IMR-90 (cell line): ENCODE data around the gene TREML2. TPM values are rescaled to one million over a fixed set of nuclear protein-coding genes. Genes with fewer than 3 reads are reported as not detected.

ENCODE experiments used
- ATAC-seq: fragments of 200-7000 bp; cut with Tn5 transposase; 2 replicates; pipeline ENCODE4 v1.9.1; 2020; ENCODE audit warnings: low read depth, mild to moderate bottlenecking, moderate library complexity
- BruUV-seq: library from RNA; stranded (reverse); fragments of 400-500 nt; replicated peaks from 2 replicates; lab custom pipeline; 2021; lab: Mats Ljungman, UMichigan
- CTCF ChIA-PET: fragments of 300-600 bp; formaldehyde crosslinking; extraction: SDS; loops from one replicate; lab custom pipeline; 2021; ENCODE audit warnings: antibody characterized with exemption; lab: Yijun Ruan, JAX
- POLR2A ChIA-PET: fragments of 300-600 bp; sonication (Branson Sonifier 250); formaldehyde crosslinking; loops from one replicate; lab custom pipeline; 2022; ENCODE audit warnings: antibody characterized with exemption; ENCODE audit not compliant: unreplicated experiment; lab: Charles Lee
- DNase-seq: peaks from one replicate; pipeline ENCODE4 v3.0.0; 2013
- H2AFZ ChIP-seq: replicated peaks from 2 replicates; pipeline ENCODE3; 2013; ENCODE audit warnings: low read length, mild to moderate bottlenecking; ENCODE audit not compliant: poor library complexity
- H2AK5ac ChIP-seq: 2 replicates; pipeline ENCODE4 v1.6.1; 2013; ENCODE audit warnings: low read depth, low read length, inconsistent platforms
- H2AK9ac ChIP-seq: replicated peaks from 2 replicates; pipeline ENCODE3; 2013; ENCODE audit warnings: mild to moderate bottlenecking, low read depth, low read length, moderate library complexity; ENCODE audit not compliant: poor library complexity
- H2BK120ac ChIP-seq: 2 replicates; pipeline ENCODE4 v1.6.1; 2013; ENCODE audit warnings: low read depth, low read length, inconsistent platforms
- H2BK15ac ChIP-seq: 3 replicates; pipeline ENCODE4 v1.6.1; 2013; ENCODE audit warnings: low read depth, low read length, inconsistent platforms
- H2BK20ac ChIP-seq: 2 replicates; pipeline ENCODE4 v1.6.1; 2013; ENCODE audit warnings: low read depth, mild to moderate bottlenecking, inconsistent platforms, low read length, moderate library complexity
- H2BK5ac ChIP-seq: 2 replicates; pipeline ENCODE4 v1.6.1; 2013; ENCODE audit warnings: mild to moderate bottlenecking, low read depth, low read length, inconsistent platforms; ENCODE audit not compliant: poor library complexity, severe bottlenecking
- H3K14ac ChIP-seq: replicated peaks from 2 replicates; pipeline ENCODE4 v1.6.1; 2013; ENCODE audit warnings: low read depth, low read length, inconsistent platforms
- H3K18ac ChIP-seq: 2 replicates; pipeline ENCODE4 v1.6.1; 2013; ENCODE audit warnings: low read depth, low read length, control low read depth
- H3K23ac ChIP-seq: 2 replicates; pipeline ENCODE4 v1.6.1; 2013; ENCODE audit warnings: low read depth, low read length, inconsistent platforms
- H3K27ac ChIP-seq: 2 replicates; pipeline ENCODE4 v1.5.1; 2013; ENCODE audit warnings: mild to moderate bottlenecking, control low read depth, low read length; ENCODE audit not compliant: insufficient read depth
- H3K27me3 ChIP-seq: 2 replicates; pipeline ENCODE4 v1.6.1; 2013; ENCODE audit warnings: low read length; ENCODE audit not compliant: control insufficient read depth, insufficient read depth
- H3K36me3 ChIP-seq: 2 replicates; pipeline ENCODE4 v1.6.1; 2013; ENCODE audit warnings: low read length, mixed read lengths; ENCODE audit not compliant: control insufficient read depth, insufficient read depth
- H3K4ac ChIP-seq: 2 replicates; pipeline ENCODE4 v1.6.1; 2013; ENCODE audit warnings: low read depth, low read length, inconsistent platforms
- H3K4me1 ChIP-seq: 2 replicates; pipeline ENCODE4 v1.6.1; 2013; ENCODE audit warnings: low read length, mixed read lengths; ENCODE audit not compliant: control insufficient read depth, insufficient read depth
- H3K4me2 ChIP-seq: 2 replicates; pipeline ENCODE4 v1.6.1; 2013; ENCODE audit warnings: low read depth, mild to moderate bottlenecking, control low read depth, low read length, moderate library complexity
- H3K4me3 ChIP-seq: 2 replicates; pipeline ENCODE4 v1.5.1; 2013; ENCODE audit warnings: low read depth, mild to moderate bottlenecking, control low read depth, low read length, moderate library complexity; ENCODE audit not compliant: insufficient read depth
- H3K56ac ChIP-seq: 2 replicates; pipeline ENCODE4 v1.6.1; 2013; ENCODE audit warnings: low read length, inconsistent platforms; ENCODE audit not compliant: insufficient read depth; ENCODE audit errors: extremely low read depth
- H3K79me1 ChIP-seq, 2 experiments: 2 replicates each; pipeline ENCODE4 v1.6.1; 2013; ENCODE audit warnings: low read length in 2 of 2, inconsistent platforms in 1 of 2, low read depth in 1 of 2
- H3K9ac ChIP-seq: 2 replicates; pipeline ENCODE4 v1.6.1; 2013; ENCODE audit warnings: low read depth, low read length, control low read depth
- H3K9me1 ChIP-seq: 2 replicates; pipeline ENCODE4 v1.6.1; 2013; ENCODE audit warnings: low read length, inconsistent platforms; ENCODE audit not compliant: insufficient read depth
- H3K9me3 ChIP-seq: 2 replicates; pipeline ENCODE4 v1.6.1; 2013; ENCODE audit warnings: low read length; ENCODE audit not compliant: control insufficient read depth, insufficient read depth
- H4K20me1 ChIP-seq: 2 replicates; pipeline ENCODE4 v1.6.1; 2013; ENCODE audit warnings: low read length, inconsistent platforms; ENCODE audit not compliant: insufficient read depth
- H4K5ac ChIP-seq: 2 replicates; pipeline ENCODE4 v1.6.1; 2013; ENCODE audit warnings: mild to moderate bottlenecking, low read depth, low read length, control low read depth
- H4K8ac ChIP-seq, 2 experiments: 2 replicates each; pipeline ENCODE4 v1.6.1; 2013; ENCODE audit warnings: low read depth in 2 of 2, low read length in 2 of 2, control low read depth in 1 of 2, inconsistent platforms in 1 of 2
- H4K91ac ChIP-seq: 2 replicates; pipeline ENCODE4 v1.6.1; 2013; ENCODE audit warnings: low read depth, low read length, inconsistent platforms; ENCODE audit not compliant: insufficient read depth
- CTCF ChIP-seq: conservative IDR thresholded peaks from 2 replicates; pipeline ENCODE4 v1.5.1; 2012; ENCODE audit warnings: mild to moderate bottlenecking, low read depth, low read length, improper control_type of control experiment
- NFE2L2 ChIP-seq: fragments of 150-350 bp; IDR thresholded peaks from 2 replicates; pipeline ENCODE4 v1.6.1; 2016; ENCODE audit warnings: low read depth, mild to moderate bottlenecking, low read length
- RAD21 ChIP-seq: IDR thresholded peaks from 2 replicates; pipeline ENCODE4 v1.6.1; 2012; ENCODE audit warnings: low read length, improper control_type of control experiment
- RFX5 ChIP-seq: IDR thresholded peaks from 2 replicates; pipeline ENCODE4 v1.8.0; 2012; ENCODE audit warnings: low read depth, mild to moderate bottlenecking, low read length, moderate library complexity
- SMC3 ChIP-seq: fragments of 150-350 bp; IDR thresholded peaks from 2 replicates; pipeline ENCODE4 v1.6.1; 2016; ENCODE audit warnings: low read depth, mild to moderate bottlenecking, antibody characterized with exemption, low read length, moderate library complexity
- WGBS, 2 experiments: methylation state at CpG; one replicate each; pipeline versions ENCODE4 v1.1.5 to v1.1.7; 2013; ENCODE audit warnings: missing lambda C conversion rate in 2 of 2; ENCODE audit not compliant: insufficient read length in 1 of 2; ENCODE audit errors: extremely low coverage in 2 of 2; 5-methylcytosine and 5-hydroxymethylcytosine counted together
- dilution Hi-C: fragments of 300-500 bp; cut with HindIII; formaldehyde crosslinking; loops from one replicate; pipeline ENCODE4 v1.14.3; 2018; ENCODE audit warnings: low sequenced_read_pairs; ENCODE audit not compliant: unreplicated experiment
- in situ Hi-C: fragments of 300-500 bp; cut with MboI; formaldehyde crosslinking; loops from 3 replicates; pipeline ENCODE4 v1.14.3; 2019; ENCODE audit warnings: low sequenced_read_pairs, inconsistent platforms, mixed read lengths
- intact Hi-C: fragments of 100-400 bp; cut with micrococcal nuclease; formaldehyde crosslinking; loops from 2 replicates; pipeline ENCODE4 v1.10.0; 2022
- polyA plus RNA-seq, 3 experiments: library from polyadenylated mRNA; depleted of rRNA; stranded (reverse); fragments of >200 nt; gene quantifications; 2 replicates each; pipeline ENCODE4 v1.2.3, GENCODE V29; 2012; ENCODE audit warnings: low replicate concordance in 1 of 3
- total RNA-seq: library from RNA; depleted of rRNA; stranded (reverse); fragments of >200 nt; gene quantifications from 2 replicates; pipeline ENCODE4 v1.2.3, GENCODE V29; 2012
- TF ChIP-seq, protein P1 (sequence below): fragments of 150-350 bp; IDR thresholded peaks from 2 replicates; pipeline ENCODE4 v1.6.1; 2017; ENCODE audit warnings: mild to moderate bottlenecking, antibody characterized with exemption, low read length, low read depth

The TREML2 gene
- total and polyA plus RNA-seq, 2 of the 4 experiments (the other 2 are of a cell fraction), result not detected

- H3K4ac ChIP-seq, result no peak overlapping the region
- H2AK5ac ChIP-seq, result no peak overlapping the region
- dilution Hi-C loops (no loop called here), intact Hi-C loops (no loop called here), in situ Hi-C loops (loop anchor here (10.0 kb wide), 1 partner anchor 87 kb away; no protein-coding TSS in a partner anchor)
- H3K27ac ChIP-seq, result no peak overlapping the region
- H3K79me1 ChIP-seq, result no peaks in the 10 kb centered on the region
- no CpG with 5 or more reads among the region's 1 CpG for WGBS, 2 experiments
- no peak overlapping the region for H2BK20ac ChIP-seq
- H3K14ac ChIP-seq, result no peak overlapping the region
- H3K9ac ChIP-seq, result no peak overlapping the region
- ATAC-seq, result no peak
- no peaks in the 10 kb centered on the region for H3K4me1 ChIP-seq
- H3K4me3 ChIP-seq, result no peak overlapping the region
- no peak overlapping the region for H4K5ac ChIP-seq
- no peak overlapping the region for H2AFZ ChIP-seq
- no peaks in the 10 kb centered on the region for H3K36me3 ChIP-seq
- no peak overlapping the region for H3K23ac ChIP-seq
- no peak for DNase-seq
- no peak overlapping the region for H2BK120ac ChIP-seq
- H3K56ac ChIP-seq, result no peak overlapping the region
- no peaks in the 10 kb centered on the region for H3K9me3 ChIP-seq
- H3K9me1 ChIP-seq, result no peaks in the 10 kb centered on the region
- no peak overlapping the region for H3K4me2 ChIP-seq
- H4K8ac ChIP-seq, result no peak overlapping the region
- no peak overlapping the region for H4K91ac ChIP-seq
- H4K20me1 ChIP-seq, result no peaks in the 10 kb centered on the region
- POLR2A ChIA-PET, result no interaction called here
- BruUV-seq, result no TSS peak
- TF ChIP-seq CTCF, result no peak
- TF ChIP-seq SMC3, result no peak
- TF ChIP-seq NFE2L2, result no peak
- TF ChIP-seq, protein P1, sequence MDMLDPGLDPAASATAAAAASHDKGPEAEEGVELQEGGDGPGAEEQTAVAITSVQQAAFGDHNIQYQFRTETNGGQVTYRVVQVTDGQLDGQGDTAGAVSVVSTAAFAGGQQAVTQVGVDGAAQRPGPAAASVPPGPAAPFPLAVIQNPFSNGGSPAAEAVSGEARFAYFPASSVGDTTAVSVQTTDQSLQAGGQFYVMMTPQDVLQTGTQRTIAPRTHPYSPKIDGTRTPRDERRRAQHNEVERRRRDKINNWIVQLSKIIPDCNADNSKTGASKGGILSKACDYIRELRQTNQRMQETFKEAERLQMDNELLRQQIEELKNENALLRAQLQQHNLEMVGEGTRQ, result no peak
- TF ChIP-seq RFX5, result no peak
- TF ChIP-seq RAD21, result no peak
- H2BK15ac ChIP-seq, result no peak overlapping the region
- peaks cover 18% of the 10 kb centered on the region; the same call in 1 of the 2 replicates for H3K27me3 ChIP-seq
- CTCF ChIA-PET, result interaction anchor here (0.9 to 1.4 kb wide), 3 partner anchors 29 to 137 kb away, joined by 3 to 7 read pairs (median 4); no protein-coding TSS in a partner anchor
- H3K18ac ChIP-seq, result no peak overlapping the region
- H2BK5ac ChIP-seq, result no peak overlapping the region
- no peak overlapping the region for H2AK9ac ChIP-seq
These were observed 19.4 kb downstream of the TREML2 start for GRCh38 chr6:41181566-41181965.
